Measurements from ENCODE around the gene TNFRSF14.
"Not testable (repeated sequence)": the region's sequence is repeated elsewhere in the genome, so short reads cannot be mapped to it uniquely, and the experiment has no call there.

The TNFRSF14 gene

DNA sequence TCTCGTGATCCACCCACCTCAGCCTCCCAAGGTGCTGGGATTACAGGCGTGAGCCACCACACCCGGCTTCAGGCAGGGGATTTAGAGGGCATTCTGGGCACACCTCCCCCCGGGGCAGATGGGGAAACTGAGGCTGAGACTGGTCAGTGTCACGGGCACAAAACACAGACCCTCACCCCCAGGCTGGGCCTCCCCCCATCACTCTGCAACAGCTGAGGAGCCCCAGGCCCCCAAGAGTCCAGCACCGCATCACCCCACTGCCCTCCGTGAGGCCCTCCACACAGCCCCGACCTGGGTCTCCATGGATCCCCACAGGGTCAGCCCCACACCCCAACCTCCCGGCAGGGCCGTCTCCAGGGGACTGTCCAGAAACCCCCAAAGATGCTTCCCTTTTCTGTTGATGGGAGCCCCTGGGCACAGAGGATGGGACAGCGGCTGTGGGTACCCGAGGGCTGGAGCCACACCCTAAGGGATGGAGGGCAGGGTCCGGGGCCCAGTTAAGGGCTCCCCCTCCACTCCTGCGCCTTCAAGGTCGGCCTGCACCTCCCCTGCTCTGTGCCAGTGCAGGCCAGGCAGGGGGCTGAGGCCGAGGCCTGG is 11.0 kb downstream of the TNFRSF14 start:
- no peak for DNase-seq (ENCODE audit: low read depth in 2 of 2)

DNA sequence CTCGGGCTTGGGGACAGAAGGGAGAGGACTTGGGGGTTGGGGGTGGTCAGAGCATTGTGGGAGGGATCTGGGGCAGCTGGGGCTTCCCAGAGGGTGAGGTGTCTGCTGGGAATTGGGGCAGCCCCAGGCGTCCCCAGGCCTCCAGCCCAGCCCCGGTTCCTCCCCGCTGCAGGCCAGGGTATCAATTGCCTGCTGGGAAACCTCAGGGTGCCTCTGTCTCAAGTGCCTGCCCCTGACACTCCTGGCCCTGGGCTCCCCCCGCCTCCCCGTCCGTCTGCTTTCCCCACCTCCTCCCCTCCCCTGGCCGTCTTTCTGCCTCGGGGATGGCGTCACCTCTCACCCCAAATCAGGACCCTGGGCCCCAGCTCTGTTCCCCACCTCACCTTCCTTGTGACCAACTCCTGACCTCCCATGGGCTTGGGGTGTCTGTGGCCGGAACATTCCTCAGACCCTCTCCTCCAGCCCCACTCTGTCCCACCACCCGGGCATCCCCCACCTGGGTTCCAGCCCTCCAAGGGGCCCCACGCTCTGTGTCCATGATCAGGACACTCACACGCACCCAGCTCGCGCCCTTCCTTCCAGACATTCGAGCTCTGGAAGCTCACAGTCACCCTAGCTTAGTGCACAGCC is 12.1 kb downstream of the TNFRSF14 start:
- not testable (repeated sequence) for DNase-seq (ENCODE audit: low read depth in 2 of 2)

DNA sequence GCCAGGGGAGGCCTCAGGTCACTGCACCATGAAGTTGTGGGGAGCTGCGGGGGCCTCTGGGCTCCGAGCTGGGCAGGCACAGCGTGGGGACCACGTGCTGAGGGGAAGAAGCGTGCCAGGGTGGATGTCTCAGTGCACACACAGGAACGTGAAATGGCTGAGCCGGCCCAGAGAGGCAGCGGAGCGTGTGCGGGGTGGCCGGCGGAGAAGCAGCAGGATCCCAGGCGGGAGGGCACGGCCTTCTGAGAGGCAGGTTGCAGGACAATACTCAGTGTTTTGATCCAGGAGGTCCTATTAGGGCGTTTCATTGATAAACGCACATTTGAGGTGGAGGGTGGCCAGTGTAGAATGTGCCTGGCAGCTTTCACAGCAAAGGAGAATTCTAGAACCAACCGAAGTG is 12.9 kb downstream of the TNFRSF14 start:
- no peak for DNase-seq (ENCODE audit: low read depth in 2 of 2)

DNA sequence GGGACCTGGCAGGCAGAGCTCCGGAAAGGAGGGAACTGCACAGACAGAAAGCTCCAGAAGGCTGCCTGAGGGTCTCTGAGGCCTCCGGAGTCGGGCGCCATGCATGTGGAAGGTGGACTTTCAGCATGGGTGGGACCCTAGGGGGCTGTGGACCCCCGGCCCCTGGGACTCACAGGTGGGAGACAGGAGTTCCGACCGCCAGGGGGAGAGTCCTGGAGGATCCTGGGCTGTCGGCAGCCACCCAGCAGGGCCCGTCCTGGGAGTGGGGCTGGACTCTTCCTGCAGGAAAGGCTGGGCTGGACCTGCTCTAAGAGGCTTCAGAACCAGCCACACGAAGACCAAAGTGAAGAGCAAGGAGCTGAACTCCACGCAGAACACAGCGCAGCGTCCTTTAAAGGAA is 13.5 kb downstream of the TNFRSF14 start:
- DNase-seq (ENCODE audit: low read depth in 2 of 2): not testable (repeated sequence)

DNA sequence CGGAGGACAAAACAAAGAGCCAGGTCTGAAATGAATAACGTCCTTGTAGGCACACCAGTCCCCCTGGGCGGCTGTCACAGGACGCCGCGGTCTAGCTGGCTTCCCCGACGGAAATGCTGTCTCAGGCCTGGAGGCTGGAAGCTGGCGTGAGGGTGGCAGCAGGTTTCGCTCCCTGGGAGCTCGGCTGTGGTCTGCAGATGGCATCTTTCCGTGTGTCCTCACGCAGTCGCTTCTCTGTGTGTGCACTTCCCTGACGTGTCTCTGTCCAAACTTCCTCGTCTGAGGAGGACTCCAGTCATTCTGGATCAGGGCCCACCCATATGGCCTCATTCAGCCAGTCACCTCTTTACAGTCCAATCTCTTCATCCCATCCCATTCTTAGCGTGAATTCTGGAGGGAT is 14.2 kb downstream of the TNFRSF14 start:
- DNase-seq (ENCODE audit: low read depth in 2 of 2): no peak

DNA sequence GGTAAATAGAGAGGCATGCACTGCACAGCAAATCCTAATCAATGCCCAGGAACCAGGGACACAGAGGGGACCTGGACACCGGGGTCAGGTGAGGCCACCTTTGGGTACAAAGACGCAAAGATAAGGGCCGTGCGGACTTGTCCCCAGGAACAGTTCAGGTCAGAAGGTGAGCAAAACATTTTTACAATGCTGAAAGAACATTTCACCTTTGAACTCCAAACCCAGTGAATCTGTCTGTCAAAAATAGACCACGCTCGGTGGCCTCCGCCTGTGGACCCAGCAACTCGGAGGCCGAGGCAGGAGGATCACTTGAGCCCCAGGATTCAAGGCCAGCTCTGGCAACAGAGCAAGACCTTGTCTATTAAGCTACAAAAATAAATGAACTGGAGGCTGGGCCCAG is 15.2 kb downstream of the TNFRSF14 start:
- no peak for DNase-seq (ENCODE audit: low read depth in 2 of 2)

DNA sequence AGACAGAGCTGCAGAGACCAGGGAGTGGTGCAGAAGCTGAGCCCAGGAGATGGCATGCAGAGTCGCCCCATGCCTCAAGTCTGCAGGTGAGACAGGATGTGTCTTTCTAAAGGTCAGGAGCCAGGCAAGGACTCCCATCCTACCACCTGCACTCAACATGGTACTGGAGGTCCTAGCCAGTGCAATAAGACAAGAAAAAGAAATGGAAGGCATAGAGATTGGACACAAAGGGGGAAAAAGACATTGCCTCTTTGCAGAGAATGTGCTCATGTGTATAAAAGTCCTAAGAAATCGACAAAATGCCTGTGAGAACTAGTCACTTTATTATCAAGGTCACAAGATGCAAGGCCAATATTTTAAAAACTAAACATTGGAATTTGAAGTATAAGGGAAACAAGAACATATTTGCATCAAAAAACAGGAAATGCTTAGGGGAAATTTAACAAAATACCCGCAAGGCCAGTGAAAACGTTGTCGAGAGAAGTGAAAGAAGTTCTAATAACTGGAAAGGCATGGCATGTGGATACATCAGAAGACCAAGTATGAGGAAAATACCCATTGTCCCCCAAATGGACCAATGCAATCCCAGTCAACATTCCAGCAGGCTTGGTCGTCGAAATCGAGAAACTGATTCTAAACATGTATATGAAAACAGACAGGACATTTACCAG is 17.2 kb downstream of the TNFRSF14 start:
- no peak for DNase-seq (ENCODE audit: low read depth in 2 of 2)

DNA sequence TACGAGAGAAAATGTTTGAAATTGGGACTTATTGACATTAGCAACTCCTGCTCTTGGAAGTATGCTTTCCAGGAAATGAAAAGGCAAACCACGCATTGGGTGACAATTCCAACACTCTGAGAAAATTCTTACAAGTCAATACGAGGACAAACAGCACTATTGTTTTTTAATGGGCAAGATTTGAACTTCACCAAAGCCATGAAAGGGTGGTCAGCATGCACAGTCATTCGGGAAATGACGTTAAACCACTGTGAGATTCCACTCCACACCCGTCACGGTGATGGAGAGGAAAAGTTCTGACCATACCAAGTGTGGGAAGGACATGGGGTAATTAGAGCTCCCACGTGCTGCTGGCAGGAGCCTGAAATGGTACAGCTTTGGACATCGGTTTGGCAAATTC is 18.2 kb downstream of the TNFRSF14 start:
- DNase-seq (ENCODE audit: low read depth in 2 of 2): no peak

DNA sequence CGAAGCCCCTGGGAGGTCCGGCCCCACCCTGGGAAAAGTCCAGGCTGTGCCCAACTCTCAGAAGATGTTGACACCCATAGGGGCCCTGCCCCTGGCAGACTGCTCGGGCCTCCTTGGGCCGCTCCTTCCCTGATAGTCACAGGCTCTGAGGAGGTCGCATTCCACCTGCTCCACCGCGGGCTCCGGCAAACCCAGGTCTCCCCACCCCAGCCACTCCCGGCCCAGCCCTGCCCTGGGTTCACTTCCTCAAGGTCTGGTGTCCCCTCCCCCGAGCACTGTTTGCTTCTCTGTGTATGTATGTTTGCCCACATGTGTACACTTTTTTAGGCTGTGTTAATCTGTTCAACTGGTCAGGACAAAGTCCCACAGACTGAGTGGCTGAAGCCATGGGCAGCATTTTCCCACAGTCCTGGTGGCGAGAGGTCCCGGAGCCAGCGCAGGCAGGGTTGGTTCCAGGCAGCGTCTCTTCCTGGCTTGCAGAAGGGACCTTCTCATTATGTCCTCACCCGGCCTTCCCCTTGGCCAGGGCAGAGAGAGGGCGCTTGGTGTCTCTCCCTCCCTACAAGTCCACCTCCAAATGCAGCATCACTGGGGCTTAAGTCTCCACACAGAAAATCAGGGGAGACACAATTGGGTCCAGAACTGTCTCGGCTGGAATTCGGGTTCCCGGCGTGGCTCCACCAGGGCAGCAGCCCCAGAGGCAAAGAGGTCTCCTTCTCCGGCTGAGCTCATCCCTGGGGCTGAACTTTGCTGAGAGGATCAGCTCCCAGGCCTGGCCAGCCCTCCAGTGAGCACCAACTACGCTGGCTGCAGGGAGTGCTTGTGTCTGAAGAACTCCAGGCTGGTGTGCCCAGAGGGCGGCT is 19.9 kb downstream of the TNFRSF14 start:
- no peak for DNase-seq (ENCODE audit: low read depth in 2 of 2)

DNA sequence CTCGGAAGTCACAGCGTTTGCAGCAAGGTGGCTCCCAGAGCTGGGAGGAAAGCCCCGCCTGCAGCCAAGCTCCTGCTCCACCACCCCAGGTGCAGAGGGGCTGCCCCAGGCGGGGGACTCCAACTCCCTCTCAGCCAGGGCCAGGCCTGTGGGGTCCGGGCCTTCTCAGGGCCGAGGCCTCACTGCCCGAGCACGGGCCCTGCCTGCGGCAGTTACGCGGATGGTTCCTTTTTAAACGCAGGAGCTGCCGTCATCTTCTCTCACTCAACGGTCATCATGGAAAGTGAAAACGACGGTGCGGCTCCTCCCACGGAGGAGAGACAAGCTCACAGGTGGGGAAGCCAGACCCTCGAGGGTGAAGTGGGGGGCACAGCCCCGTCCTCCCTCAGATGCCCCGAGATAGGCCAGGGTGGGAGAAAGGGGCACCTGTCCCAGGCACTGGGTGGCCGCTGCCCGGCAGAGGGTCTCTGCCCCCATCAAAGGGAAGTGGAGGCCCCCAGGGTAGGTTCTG is 21.4 kb downstream of the TNFRSF14 start:
- peak in 1 of 2 donors; percentile 21 for DNase-seq (ENCODE audit: low read depth in 2 of 2)

DNA sequence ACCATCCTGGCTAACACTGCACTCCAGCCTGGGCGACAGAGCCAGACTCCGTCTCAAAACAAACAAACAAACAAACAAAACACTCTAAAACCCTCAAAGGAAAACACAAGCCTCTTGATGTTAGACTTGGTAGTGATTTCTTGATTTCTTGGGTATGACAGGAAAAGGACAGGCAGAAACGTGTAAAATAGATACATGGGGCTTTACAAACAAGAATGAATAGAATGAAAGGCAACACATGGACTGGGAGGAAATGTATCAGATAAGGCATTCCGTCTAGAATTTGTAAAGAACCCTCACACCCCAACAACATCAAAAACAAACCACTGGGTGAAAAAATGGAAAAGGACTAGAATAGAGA is 22.6 kb downstream of the TNFRSF14 start:
- DNase-seq (ENCODE audit: low read depth in 2 of 2): no peak

DNA sequence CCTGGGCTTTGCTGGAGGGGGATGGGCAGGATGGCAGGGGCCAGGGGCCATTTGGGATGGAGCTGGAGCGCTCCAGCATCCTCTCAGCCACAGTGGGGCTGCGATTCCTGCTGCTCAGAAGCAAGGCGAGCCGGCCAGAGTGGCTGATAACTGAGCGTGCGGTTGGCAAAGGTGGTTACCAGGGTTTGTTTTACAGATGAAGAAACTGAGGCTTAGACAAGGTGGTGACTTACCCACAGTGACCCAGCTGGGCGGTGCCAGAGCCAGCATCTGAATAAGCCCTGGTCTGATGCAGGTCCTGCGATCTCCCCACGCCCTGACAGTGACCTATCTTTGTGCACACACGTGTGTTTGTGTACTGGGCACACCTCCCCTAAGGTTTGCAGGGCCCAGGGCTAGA is 24.5 kb downstream of the TNFRSF14 start:
- no peak for DNase-seq (ENCODE audit: low read depth in 2 of 2)

DNA sequence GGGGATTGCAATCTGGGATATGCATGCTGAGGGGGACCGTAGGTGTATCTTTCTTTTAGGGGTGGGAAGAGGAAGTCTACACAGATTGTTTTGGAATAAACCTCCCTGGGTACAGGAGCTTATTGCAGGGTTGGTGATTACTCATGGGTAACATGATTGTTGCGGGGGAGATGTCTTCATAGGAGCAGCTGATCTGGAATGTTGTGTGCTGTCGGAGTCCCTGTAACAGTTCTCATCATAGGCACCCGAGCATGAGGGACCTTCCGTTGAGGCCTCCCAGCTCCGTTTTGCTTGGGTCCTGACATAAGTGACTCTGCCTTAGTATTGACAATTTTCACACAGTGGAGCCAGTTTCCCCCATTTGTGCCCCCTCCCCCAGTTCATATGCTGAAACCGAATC is 26.2 kb downstream of the TNFRSF14 start:
- no peak for DNase-seq (ENCODE audit: low read depth in 2 of 2)

DNA sequence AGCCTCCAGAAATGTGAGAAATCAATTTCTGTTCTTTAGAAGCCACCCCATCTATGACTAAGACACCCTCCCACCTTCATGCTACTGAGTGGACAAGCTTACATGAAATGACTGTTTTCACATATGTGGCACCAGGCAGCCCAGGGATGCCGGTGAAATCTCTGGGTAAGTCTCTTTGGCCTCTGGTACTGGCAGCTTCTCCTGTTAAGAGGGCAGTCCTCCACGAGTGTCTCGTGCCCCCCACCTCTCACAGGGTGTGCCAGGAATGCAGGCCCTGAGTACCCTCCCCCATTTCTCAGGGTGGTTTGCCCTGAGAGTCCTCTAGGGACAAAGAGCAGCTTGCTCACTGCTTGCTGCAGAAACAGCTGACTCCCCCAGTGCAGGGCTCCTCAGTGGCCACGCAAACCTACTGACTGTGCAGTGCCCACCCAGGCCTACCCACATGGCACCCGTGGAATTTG is 27.2 kb downstream of the TNFRSF14 start:
- no peak for DNase-seq (ENCODE audit: low read depth in 2 of 2)

DNA sequence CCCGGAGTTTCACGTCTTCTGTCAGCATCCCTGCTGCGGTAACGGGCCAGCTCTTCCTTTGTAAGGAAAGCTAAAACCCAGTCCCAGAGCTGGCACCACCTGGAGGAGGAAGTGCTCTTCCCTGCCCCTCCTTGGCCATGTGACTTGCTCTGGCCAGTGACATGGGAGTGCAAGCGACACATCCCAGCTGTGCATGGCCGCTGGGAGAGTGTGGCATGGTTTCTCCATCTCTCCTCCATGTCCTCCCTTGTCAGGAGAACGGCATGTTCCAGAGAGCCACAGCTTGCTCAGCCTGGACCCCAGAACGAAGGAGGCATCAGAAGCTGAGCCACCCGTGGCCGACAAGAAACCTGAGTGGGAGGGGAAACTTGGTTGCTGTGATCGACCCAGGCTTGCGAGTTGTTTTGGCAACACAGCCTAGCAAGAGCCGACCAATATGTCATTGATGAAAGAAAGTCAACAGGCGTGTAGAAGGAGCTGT is 27.7 kb downstream of the TNFRSF14 start:
- no peak for DNase-seq (ENCODE audit: low read depth in 2 of 2)

DNA sequence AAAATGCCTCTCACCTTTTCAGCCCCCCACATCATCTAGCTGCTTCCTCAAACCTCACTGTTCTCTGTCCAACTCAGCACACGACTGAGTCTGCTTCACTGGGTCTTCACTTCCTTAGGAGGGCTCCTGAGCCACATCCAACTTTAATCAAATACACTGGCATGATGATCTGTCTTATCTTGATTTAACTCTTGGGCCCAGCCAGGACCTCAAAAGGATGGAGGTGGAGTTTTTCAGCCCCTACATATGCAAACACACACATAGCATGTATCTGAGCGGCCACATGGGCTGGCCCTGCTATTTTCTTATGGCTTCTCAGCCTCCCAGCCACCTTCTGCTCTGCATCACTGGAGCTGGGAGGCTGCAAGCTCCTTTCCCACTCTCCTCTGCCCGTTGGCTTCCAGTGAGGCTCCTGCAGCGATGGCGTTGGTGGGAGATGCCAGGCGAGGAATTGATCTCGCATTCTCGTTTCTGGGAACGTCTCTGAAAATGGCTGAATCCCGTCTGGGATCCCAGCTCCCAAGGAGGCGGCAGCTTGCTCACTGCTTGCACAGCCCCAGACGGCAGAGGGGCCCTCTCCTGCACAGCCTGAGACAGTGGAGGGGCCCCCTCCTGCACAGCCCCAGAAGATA is 28.6 kb downstream of the TNFRSF14 start:
- no peak for DNase-seq (ENCODE audit: low read depth in 2 of 2)

DNA sequence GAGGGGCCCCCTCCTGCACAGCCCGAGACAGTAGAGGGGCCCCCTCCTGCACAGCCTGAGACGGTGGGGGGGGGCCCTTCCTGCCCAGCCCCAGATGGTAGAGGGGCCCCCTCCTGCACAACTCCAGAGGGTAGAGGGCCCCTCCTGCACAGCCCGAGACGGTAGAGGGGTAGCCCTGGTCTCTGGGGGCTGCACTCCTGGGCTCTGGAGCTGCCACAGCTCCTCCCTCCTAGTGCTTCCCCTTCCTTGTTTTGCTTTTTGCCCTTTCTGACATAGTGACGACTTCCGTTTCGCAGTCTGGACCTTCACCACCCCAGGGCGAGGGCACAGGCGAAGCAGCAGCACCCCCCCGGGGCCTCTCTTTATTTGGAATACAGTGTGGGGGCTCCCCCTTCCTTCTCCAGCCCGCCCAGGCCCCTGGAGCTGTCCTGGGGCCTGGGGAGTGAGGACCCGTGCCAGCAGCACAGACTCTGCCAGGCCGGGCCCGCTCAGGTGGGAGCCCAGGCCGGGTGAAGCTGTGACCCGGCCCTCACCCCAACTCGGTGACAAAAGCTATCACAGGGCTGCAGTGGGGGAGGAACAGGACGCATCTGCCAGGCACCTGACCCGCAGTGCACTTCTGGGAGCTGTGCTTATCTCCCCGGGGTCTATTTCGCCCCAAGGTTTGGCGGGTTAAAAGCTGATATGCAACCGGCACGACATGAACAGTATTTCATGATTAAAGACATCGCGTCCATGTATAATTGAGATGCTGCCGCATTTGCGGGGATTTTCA is 29.3 kb downstream of the TNFRSF14 start:
- peak; percentile 41 to 49 for DNase-seq (ENCODE audit: low read depth in 2 of 2)

DNA sequence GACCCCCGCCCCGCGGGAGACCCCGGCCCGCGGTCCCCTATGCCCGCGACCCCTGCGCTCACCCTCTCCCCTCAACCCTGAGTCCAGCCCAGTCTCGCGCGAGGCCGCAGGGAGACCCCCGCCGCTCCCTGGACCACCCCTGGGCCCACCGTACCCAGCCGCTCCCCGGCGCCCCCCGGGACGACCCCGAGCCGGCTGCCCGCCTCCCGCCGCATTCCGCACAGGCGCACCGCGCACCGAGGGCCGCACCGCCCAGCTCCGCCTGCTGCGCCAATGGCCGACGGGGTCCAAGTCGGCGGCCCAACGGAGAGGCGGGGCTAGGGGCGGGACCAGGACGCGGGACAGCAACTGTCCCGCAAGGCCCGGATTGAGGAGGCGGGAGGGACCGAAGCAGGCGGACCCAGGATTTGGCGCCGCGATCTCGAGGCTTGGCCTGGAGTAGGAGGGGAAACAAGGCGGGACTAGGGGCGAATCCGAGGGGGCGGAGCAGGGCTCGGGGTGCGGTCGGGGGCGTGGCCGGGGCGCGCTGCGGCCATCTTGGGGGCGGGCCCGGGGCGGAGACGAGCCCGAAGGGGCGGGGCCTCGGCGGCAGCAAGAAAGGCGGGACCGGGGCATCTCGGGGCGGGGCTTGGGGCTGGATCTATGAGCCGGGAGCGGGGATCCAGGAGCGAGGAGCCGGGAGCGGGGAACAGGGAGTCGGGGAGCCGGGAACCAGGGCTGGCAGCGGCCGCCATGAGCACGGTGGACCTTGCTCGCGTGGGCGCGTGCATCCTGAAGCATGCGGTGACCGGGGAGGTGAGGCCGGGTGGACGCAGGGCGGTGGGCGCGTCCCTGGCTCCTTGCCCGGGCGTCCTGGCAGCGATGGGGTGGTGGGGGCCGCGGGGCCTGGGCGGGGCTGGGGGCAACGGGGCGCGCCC is 30.2 kb downstream of the TNFRSF14 start, which contains the start of gene PRXL2B:
TSS of gene PRXL2B (plus strand) at position 624 of the 917 bp plus-strand sequence. CDS start at position 733, 109 bp downstream.
- peak; percentile 96 to 97 for DNase-seq (ENCODE audit: low read depth in 2 of 2)

DNA sequence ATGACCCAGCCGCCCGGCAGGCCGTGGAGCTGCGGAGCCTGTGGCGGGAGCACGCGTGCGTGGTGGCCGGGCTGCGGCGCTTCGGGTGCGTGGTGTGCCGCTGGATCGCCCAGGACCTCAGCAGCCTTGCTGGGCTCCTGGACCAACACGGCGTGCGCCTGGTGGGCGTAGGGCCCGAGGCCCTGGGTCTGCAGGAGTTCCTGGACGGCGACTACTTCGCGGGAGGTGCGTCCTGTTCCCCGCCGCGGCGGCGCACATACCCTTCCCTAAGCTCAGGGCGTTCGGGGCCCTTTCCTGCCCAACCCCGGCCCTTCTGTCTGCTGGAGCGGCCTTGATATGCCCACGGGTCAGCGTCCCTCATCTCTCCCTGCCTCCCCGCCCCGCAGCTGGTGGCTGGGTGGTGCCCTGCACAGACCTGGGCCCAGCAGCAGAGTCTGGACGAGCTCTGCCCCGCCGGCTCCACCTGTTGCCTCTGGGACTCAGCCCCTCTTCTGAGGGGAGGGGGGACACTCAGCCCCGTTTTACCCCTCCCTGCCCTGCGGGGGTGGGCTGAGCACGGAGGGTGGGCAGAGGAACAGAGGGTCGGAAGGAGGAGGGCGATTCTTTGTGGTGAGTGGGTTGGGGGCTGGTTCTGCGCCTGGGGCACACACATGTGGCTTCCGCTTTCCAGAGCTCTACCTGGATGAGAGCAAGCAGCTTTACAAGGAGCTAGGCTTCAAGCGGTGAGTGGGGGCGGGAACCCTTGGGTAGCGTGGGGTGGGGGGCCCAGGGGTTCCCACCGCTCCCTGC is 31.1 kb downstream of the TNFRSF14 start:
- no peak for DNase-seq (ENCODE audit: low read depth in 2 of 2)

Measured in stimulated activated CD8-positive, alpha-beta memory T cell treated with anti-CD3 and anti-CD28 coated beads, Interleukin-2, amount 100 ng/mL, for 48 hours (primary cell).